K562 (cell line): ENCODE measurements around the gene CSNK1G1.

Experiments used
- ARHGAP35 ChIP-seq: fragments of 450-650 bp; IDR thresholded peaks from 2 replicates; pipeline ENCODE4 v1.6.1; 2018; ENCODE audit not compliant: partially characterized antibody
- ATF3 ChIP-seq, 2 experiments: fragments of 450-650 bp in 1 of 2; sonication (generic) in 1 of 2; formaldehyde crosslinking in 1 of 2; IDR thresholded peaks in 1 of 2; conservative IDR thresholded peaks in 1 of 2; 2 replicates each; pipeline versions ENCODE4 v1.6.1 to v1.8.1; 2016 to 2023; ENCODE audit warnings: mild to moderate bottlenecking in 2 of 2, moderate library complexity in 2 of 2, inconsistent platforms in 1 of 2, missing genetic modification reagents in 1 of 2
- BDP1 ChIP-seq: IDR thresholded peaks from 3 replicates; pipeline ENCODE4 v1.6.1; 2011; ENCODE audit not compliant: insufficient read length, insufficient read depth
- BRCA1 ChIP-seq, 2 experiments: fragments of 450-650 bp in 1 of 2; sonication (generic) in 1 of 2; formaldehyde crosslinking in 1 of 2; IDR thresholded peaks; 2 replicates each; pipeline versions ENCODE4 v1.5.0 to v1.6.1; 2017 to 2020; ENCODE audit warnings: mild to moderate bottlenecking in 1 of 2, missing genetic modification reagents in 1 of 2
- BRD4 ChIP-seq: fragments of 200-600 bp; sonication (generic); IDR thresholded peaks from 2 replicates; pipeline ENCODE4 v1.6.1; 2017; ENCODE audit warnings: inconsistent platforms
- CHD1 ChIP-seq: fragments of 200-600 bp; sonication (generic); IDR thresholded peaks from one replicate; pipeline ENCODE4 v1.6.1; 2012; ENCODE audit warnings: mild to moderate bottlenecking, moderate library complexity, low read length, inconsistent platforms
- CTCF ChIP-seq, 3 experiments: IDR thresholded peaks in 2 of 3; conservative IDR thresholded peaks in 1 of 3; 2 replicates each; pipeline ENCODE4 v1.5.1; 2011 to 2012; ENCODE audit warnings: low read length in 3 of 3, mild to moderate bottlenecking in 3 of 3, control low read depth in 2 of 3, improper control_type of control experiment in 1 of 3, inconsistent platforms in 1 of 3, low read depth in 1 of 3, mixed read lengths in 1 of 3, moderate library complexity in 1 of 3; ENCODE audit not compliant: insufficient read depth in 2 of 3
- EGR1 ChIP-seq: fragments of 450-650 bp; conservative IDR thresholded peaks from 2 replicates; pipeline ENCODE4 v1.6.1; 2017; ENCODE audit warnings: mild to moderate bottlenecking
- GABPA ChIP-seq: fragments of 200-800 bp; sonication (Bioruptor generic); conservative IDR thresholded peaks from 2 replicates; pipeline ENCODE4 v1.6.1; 2016; ENCODE audit warnings: low read depth, missing genetic modification characterization, missing compliant biosample characterization
- HDAC2 ChIP-seq: fragments of 450-650 bp; IDR thresholded peaks from 2 replicates; pipeline ENCODE4 v1.6.1; 2016; ENCODE audit warnings: mild to moderate bottlenecking
- JUND ChIP-seq, 2 experiments: IDR thresholded peaks; 2 replicates in 1 of 2; 3 replicates in 1 of 2; pipeline ENCODE4 v1.6.1; 2011; ENCODE audit warnings: borderline replicate concordance in 2 of 2, low read depth in 2 of 2, low read length in 2 of 2, improper control_type of control experiment in 1 of 2, missing biosample characterization in 1 of 2, missing genetic modification characterization in 1 of 2, missing genetic modification reagents in 1 of 2
- SIN3A ChIP-seq, 2 experiments: fragments of 150-350 bp in 1 of 2; IDR thresholded peaks; 2 replicates each; pipeline ENCODE4 v1.6.1; 2011 to 2016; ENCODE audit warnings: borderline replicate concordance in 2 of 2, low read depth in 2 of 2, low read length in 2 of 2, mild to moderate bottlenecking in 2 of 2, moderate library complexity in 2 of 2; ENCODE audit not compliant: control insufficient read depth in 1 of 2
- YY1 ChIP-seq, 3 experiments: IDR thresholded peaks; 2 replicates each; pipeline ENCODE4 v1.6.1; 2011; ENCODE audit warnings: low read length in 2 of 3, mild to moderate bottlenecking in 2 of 3, moderate library complexity in 2 of 3, borderline replicate concordance in 1 of 3, control low read depth in 1 of 3, low read depth in 1 of 3; ENCODE audit not compliant: insufficient read depth in 3 of 3, insufficient replicate concordance in 2 of 3, control insufficient read depth in 1 of 3, insufficient read length in 1 of 3; ENCODE audit errors: extremely low read depth in 1 of 3
- ZNF311 ChIP-seq: fragments of 250-450 bp; sonication (Bioruptor Pico); IDR thresholded peaks from 2 replicates; pipeline ENCODE4 v1.4.0; 2020; ENCODE audit warnings: mild to moderate bottlenecking, moderate library complexity

- TF ChIP-seq ZNF311 (CRISPR knock-in tag), result no peak
- no peak for TF ChIP-seq EGR1
- TF ChIP-seq HDAC2, result no peak
- TF ChIP-seq YY1 (IDR thresholded peaks at IDR 0.05; ENCODE audit: borderline replicate concordance in 1 of 3, control insufficient read depth in 1 of 3, extremely low read depth in 1 of 3, insufficient read depth in 3 of 3, insufficient read length in 1 of 3, insufficient replicate concordance in 2 of 3, low read depth in 1 of 3, low read length in 2 of 3), result no peak
- TF ChIP-seq ATF3 (IDR thresholded peaks at IDR 0.05), result peak; percentile 63
- TF ChIP-seq ATF3 (CRISPR knock-in tag; conservative IDR thresholded peaks at IDR 0.05), result no peak
- TF ChIP-seq BRCA1 (IDR thresholded peaks at IDR 0.05), result no peak
- TF ChIP-seq BRCA1 (CRISPR knock-in tag; IDR thresholded peaks at IDR 0.05), result no peak
- no peak for TF ChIP-seq CHD1
- TF ChIP-seq BDP1, result no peak
- no peak for TF ChIP-seq ARHGAP35
- TF ChIP-seq GABPA (tag), result no peak
- TF ChIP-seq SIN3A (IDR thresholded peaks at IDR 0.05; ENCODE audit: borderline replicate concordance in 2 of 2, control insufficient read depth in 1 of 2, low read depth in 2 of 2, low read length in 2 of 2), result no peak
- TF ChIP-seq BRD4, result no peak
- TF ChIP-seq JUND (IDR thresholded peaks at IDR 0.05; ENCODE audit: borderline replicate concordance, low read depth, low read length), result no peak
- no peak for TF ChIP-seq JUND (tag; IDR thresholded peaks at IDR 0.05; ENCODE audit: borderline replicate concordance, low read depth, low read length)
- no peak for TF ChIP-seq CTCF (IDR thresholded peaks at IDR 0.05 in 2 of 3, conservative IDR thresholded peaks at IDR 0.05 in 1 of 3; ENCODE audit: insufficient read depth in 2 of 3, low read depth in 1 of 3, low read length in 3 of 3)
Measured at GRCh38 chr15:64191971-64192830, 163.8 kb downstream of the CSNK1G1 start.
